HepG2 (cell line): ENCODE data around the gene ZNF227. TPM values are rescaled to one million over a fixed set of nuclear protein-coding genes. Genes with fewer than 3 reads are reported as not detected.

Experiments
- FOXO1 ChIP-seq: sonication (generic); formaldehyde crosslinking; IDR thresholded peaks from 2 replicates; pipeline ENCODE4 v1.4.0; 2020; ENCODE audit warnings: missing genetic modification reagents
- HOXA5 ChIP-seq: sonication (generic); formaldehyde crosslinking; IDR thresholded peaks from 2 replicates; pipeline ENCODE4 v1.4.0; 2020; ENCODE audit warnings: missing genetic modification reagents
- MED1 ChIP-seq: sonication (generic); formaldehyde crosslinking; IDR thresholded peaks from 2 replicates; pipeline ENCODE4 v1.4.0; 2020; ENCODE audit warnings: missing genetic modification reagents
- MLLT10 ChIP-seq: sonication (generic); formaldehyde crosslinking; IDR thresholded peaks from 2 replicates; pipeline ENCODE4 v1.4.0; 2020; ENCODE audit warnings: missing genetic modification reagents
- REPIN1 ChIP-seq: sonication (generic); formaldehyde crosslinking; IDR thresholded peaks from 2 replicates; pipeline ENCODE4 v1.8.0; 2022; ENCODE audit warnings: missing genetic modification reagents, low read depth, mild to moderate bottlenecking, borderline replicate concordance
- SAP130 ChIP-seq: IDR thresholded peaks from 2 replicates; pipeline ENCODE4 v1.6.1; 2016; ENCODE audit warnings: low read depth
- TBX3 ChIP-seq: fragments of 450-650 bp; IDR thresholded peaks from 2 replicates; pipeline ENCODE4 v1.6.1; 2017; ENCODE audit warnings: antibody characterized with exemption, mild to moderate bottlenecking, inconsistent platforms, borderline replicate concordance
- ZNF333 ChIP-seq: sonication (generic); formaldehyde crosslinking; IDR thresholded peaks from 2 replicates; pipeline ENCODE4 v1.4.0; 2020; ENCODE audit warnings: mild to moderate bottlenecking, missing genetic modification reagents, borderline replicate concordance
- ZNF761 ChIP-seq: sonication (generic); formaldehyde crosslinking; conservative IDR thresholded peaks from 2 replicates; pipeline ENCODE4 v1.4.0; 2020; ENCODE audit warnings: mild to moderate bottlenecking, missing genetic modification reagents
- polyA plus RNA-seq, 8 experiments: library from polyadenylated mRNA; depleted of rRNA in 3 of 8; stranded (reverse) in 7 of 8; unstranded in 1 of 8; fragments of >200 nt; fragmentation: Illumina TruSeq in 4 of 8; extraction: Trizol in 4 of 8; gene quantifications; 2 replicates each; pipeline versions ENCODE4 v1.2.1 to v1.2.3, GENCODE V29; 2011 to 2016; ENCODE audit warnings: low read depth in 4 of 8, missing spikeins in 1 of 8, mixed read lengths in 1 of 8; ENCODE audit not compliant: insufficient read depth in 1 of 8
- total RNA-seq, 5 experiments: library from RNA; depleted of rRNA; stranded (reverse); fragments of >200 nt; fragmentation: Illumina TruSeq; extraction: Trizol; gene quantifications; 2 replicates each; pipeline ENCODE4 v1.2.3, GENCODE V29; 2016; ENCODE audit warnings: low read depth in 1 of 5
- TF ChIP-seq, protein P1 (sequence below): sonication (generic); formaldehyde crosslinking; IDR thresholded peaks from 2 replicates; pipeline ENCODE4 v1.4.0; 2020; ENCODE audit warnings: missing genetic modification reagents, borderline replicate concordance
- TF ChIP-seq, protein P2 (sequence below): sonication (generic); formaldehyde crosslinking; IDR thresholded peaks from 2 replicates; pipeline ENCODE4 v1.5.0; 2020; ENCODE audit warnings: mild to moderate bottlenecking, missing genetic modification reagents
- TF ChIP-seq, protein P3 (sequence below): sonication (generic); formaldehyde crosslinking; IDR thresholded peaks from 2 replicates; pipeline ENCODE4 v1.5.1; 2020; ENCODE audit warnings: mild to moderate bottlenecking, missing genetic modification reagents, borderline replicate concordance
- TF ChIP-seq, protein P4 (sequence below): sonication (generic); formaldehyde crosslinking; IDR thresholded peaks from 2 replicates; pipeline ENCODE4 v1.5.1; 2020; ENCODE audit warnings: missing genetic modification reagents, mild to moderate bottlenecking, borderline replicate concordance
- TF ChIP-seq, protein P5 (sequence below): sonication (generic); formaldehyde crosslinking; IDR thresholded peaks from 2 replicates; pipeline ENCODE4 v1.5.1; 2020; ENCODE audit warnings: mild to moderate bottlenecking, missing genetic modification reagents, moderate library complexity

ZNF227 gene
- total and polyA plus RNA-seq, 2 of the 13 experiments (the other 11 are each of a cell fraction or from before 2014, with no cell fraction given), result 3.1 to 16.8 TPM

DNA sequence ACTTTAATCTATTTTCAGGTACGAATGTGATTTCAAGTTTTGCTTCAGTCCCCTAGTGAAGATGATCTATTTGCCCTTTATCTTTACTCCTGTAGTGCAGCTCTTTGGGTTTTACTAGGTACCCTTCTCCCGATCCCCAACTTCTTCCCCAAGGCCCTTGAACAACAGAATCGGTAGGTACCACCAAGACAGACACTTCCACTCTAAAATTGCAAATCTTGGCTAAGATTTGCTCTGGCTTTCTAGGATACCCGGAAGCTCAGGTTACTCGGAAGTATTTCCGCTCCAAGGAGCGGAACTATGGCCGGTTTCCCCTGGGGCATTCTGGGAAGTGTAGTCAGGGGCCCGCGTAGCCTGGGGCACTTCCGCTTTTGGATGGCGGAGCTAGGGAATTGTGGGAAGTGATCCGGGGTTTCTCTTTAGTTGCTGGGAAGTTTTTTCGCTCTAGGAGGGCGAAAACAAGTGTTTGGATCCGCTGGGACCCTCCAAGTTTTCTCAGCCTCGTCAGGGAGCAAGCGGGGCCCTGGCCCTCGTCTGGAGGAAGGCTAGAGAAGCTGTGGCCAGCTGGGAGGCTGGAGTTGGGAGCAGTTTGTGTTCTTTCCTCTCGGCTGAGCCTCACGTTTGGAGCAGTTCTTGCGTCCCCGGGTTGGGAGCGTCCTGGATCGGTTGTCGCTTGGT lies 5.1 kb upstream of the ZNF227 start (continued):
- TF ChIP-seq, protein P1, sequence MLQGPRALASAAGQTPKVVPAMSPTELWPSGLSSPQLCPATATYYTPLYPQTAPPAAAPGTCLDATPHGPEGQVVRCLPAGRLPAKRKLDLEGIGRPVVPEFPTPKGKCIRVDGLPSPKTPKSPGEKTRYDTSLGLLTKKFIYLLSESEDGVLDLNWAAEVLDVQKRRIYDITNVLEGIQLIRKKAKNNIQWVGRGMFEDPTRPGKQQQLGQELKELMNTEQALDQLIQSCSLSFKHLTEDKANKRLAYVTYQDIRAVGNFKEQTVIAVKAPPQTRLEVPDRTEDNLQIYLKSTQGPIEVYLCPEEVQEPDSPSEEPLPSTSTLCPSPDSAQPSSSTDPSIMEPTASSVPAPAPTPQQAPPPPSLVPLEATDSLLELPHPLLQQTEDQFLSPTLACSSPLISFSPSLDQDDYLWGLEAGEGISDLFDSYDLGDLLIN, result no peak
- TF ChIP-seq HOXA5 (CRISPR knock-in tag) (0 out of 2 replicates have a peak, but pooled peaks have one; percentile 33), FOXO1 (CRISPR knock-in tag) (no peak), ZNF333 (CRISPR knock-in tag) (0 out of 2 replicates have a peak, but pooled peaks have one; percentile 67), REPIN1 (CRISPR knock-in tag) (peak; percentile 51; the same call in 1 of the 2 replicates), ZNF761 (CRISPR knock-in tag) (peak; percentile 81; the same call in 1 of the 2 replicates), MED1 (peak; percentile 44; the same call in 1 of the 2 replicates), MLLT10 (CRISPR knock-in tag) (no peak), TBX3 (no peak), SAP130 (peak; percentile 97)
- TF ChIP-seq, protein P2, sequence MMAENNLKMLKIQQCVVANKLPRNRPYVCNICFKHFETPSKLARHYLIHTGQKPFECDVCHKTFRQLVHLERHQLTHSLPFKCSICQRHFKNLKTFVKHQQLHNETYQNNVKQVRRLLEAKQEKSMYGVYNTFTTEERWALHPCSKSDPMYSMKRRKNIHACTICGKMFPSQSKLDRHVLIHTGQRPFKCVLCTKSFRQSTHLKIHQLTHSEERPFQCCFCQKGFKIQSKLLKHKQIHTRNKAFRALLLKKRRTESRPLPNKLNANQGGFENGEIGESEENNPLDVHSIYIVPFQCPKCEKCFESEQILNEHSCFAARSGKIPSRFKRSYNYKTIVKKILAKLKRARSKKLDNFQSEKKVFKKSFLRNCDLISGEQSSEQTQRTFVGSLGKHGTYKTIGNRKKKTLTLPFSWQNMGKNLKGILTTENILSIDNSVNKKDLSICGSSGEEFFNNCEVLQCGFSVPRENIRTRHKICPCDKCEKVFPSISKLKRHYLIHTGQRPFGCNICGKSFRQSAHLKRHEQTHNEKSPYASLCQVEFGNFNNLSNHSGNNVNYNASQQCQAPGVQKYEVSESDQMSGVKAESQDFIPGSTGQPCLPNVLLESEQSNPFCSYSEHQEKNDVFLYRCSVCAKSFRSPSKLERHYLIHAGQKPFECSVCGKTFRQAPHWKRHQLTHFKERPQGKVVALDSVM (CRISPR knock-in tag), result no peak
- TF ChIP-seq, protein P3, sequence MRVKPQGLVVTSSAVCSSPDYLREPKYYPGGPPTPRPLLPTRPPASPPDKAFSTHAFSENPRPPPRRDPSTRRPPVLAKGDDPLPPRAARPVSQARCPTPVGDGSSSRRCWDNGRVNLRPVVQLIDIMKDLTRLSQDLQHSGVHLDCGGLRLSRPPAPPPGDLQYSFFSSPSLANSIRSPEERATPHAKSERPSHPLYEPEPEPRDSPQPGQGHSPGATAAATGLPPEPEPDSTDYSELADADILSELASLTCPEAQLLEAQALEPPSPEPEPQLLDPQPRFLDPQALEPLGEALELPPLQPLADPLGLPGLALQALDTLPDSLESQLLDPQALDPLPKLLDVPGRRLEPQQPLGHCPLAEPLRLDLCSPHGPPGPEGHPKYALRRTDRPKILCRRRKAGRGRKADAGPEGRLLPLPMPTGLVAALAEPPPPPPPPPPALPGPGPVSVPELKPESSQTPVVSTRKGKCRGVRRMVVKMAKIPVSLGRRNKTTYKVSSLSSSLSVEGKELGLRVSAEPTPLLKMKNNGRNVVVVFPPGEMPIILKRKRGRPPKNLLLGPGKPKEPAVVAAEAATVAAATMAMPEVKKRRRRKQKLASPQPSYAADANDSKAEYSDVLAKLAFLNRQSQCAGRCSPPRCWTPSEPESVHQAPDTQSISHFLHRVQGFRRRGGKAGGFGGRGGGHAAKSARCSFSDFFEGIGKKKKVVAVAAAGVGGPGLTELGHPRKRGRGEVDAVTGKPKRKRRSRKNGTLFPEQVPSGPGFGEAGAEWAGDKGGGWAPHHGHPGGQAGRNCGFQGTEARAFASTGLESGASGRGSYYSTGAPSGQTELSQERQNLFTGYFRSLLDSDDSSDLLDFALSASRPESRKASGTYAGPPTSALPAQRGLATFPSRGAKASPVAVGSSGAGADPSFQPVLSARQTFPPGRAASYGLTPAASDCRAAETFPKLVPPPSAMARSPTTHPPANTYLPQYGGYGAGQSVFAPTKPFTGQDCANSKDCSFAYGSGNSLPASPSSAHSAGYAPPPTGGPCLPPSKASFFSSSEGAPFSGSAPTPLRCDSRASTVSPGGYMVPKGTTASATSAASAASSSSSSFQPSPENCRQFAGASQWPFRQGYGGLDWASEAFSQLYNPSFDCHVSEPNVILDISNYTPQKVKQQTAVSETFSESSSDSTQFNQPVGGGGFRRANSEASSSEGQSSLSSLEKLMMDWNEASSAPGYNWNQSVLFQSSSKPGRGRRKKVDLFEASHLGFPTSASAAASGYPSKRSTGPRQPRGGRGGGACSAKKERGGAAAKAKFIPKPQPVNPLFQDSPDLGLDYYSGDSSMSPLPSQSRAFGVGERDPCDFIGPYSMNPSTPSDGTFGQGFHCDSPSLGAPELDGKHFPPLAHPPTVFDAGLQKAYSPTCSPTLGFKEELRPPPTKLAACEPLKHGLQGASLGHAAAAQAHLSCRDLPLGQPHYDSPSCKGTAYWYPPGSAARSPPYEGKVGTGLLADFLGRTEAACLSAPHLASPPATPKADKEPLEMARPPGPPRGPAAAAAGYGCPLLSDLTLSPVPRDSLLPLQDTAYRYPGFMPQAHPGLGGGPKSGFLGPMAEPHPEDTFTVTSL (CRISPR knock-in tag), result no peak
- TF ChIP-seq, protein P4, sequence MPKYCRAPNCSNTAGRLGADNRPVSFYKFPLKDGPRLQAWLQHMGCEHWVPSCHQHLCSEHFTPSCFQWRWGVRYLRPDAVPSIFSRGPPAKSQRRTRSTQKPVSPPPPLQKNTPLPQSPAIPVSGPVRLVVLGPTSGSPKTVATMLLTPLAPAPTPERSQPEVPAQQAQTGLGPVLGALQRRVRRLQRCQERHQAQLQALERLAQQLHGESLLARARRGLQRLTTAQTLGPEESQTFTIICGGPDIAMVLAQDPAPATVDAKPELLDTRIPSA (CRISPR knock-in tag), result no peak
- TF ChIP-seq, protein P5, sequence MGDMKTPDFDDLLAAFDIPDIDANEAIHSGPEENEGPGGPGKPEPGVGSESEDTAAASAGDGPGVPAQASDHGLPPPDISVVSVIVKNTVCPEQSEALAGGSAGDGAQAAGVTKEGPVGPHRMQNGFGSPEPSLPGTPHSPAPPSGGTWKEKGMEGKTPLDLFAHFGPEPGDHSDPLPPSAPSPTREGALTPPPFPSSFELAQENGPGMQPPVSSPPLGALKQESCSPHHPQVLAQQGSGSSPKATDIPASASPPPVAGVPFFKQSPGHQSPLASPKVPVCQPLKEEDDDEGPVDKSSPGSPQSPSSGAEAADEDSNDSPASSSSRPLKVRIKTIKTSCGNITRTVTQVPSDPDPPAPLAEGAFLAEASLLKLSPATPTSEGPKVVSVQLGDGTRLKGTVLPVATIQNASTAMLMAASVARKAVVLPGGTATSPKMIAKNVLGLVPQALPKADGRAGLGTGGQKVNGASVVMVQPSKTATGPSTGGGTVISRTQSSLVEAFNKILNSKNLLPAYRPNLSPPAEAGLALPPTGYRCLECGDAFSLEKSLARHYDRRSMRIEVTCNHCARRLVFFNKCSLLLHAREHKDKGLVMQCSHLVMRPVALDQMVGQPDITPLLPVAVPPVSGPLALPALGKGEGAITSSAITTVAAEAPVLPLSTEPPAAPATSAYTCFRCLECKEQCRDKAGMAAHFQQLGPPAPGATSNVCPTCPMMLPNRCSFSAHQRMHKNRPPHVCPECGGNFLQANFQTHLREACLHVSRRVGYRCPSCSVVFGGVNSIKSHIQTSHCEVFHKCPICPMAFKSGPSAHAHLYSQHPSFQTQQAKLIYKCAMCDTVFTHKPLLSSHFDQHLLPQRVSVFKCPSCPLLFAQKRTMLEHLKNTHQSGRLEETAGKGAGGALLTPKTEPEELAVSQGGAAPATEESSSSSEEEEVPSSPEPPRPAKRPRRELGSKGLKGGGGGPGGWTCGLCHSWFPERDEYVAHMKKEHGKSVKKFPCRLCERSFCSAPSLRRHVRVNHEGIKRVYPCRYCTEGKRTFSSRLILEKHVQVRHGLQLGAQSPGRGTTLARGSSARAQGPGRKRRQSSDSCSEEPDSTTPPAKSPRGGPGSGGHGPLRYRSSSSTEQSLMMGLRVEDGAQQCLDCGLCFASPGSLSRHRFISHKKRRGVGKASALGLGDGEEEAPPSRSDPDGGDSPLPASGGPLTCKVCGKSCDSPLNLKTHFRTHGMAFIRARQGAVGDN, result peak; percentile 42
